GM13976 (cell line): ENCODE results near the gene PHACTR1.

Experiments
- DNase-seq: peaks from one replicate; pipeline ENCODE4 v3.0.0; 2012; ENCODE audit warnings: low spot score
- in situ Hi-C: fragments of 300-500 bp; cut with MboI; formaldehyde crosslinking; loops from one replicate; pipeline ENCODE4 v1.12.0; 2022; ENCODE audit warnings: low sequenced_read_pairs, mixed read lengths, inconsistent platforms; ENCODE audit not compliant: unreplicated experiment
- TF ChIP-seq, protein P1 (sequence below): IDR thresholded peaks from 2 replicates; pipeline ENCODE4 v1.5.1; 2012; ENCODE audit warnings: borderline replicate concordance, mild to moderate bottlenecking; ENCODE audit not compliant: insufficient read depth; ENCODE audit errors: extremely low read depth, missing control alignments, control extremely low read depth

PHACTR1 gene

DNA sequence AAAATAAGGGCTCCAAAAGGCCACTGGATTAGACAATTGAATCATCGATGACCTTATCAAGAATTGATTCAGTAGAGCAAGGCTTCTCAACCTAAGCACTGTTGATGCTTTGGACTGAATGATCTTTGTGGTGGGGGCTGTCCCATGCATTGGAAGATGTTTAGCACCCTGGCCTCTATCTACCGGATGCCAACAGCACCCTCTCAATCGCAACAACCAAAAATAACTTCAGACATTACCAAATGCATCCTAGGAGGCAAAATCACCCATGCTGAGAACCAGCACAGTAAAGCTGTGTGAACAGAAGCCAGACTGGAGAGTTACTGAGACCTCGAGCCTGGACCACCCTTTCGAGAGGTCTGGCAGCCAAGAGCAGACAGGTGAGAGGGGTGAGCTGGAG is 544.3 kb downstream of the PHACTR1 start:
- no peak for DNase-seq
- TF ChIP-seq, protein P1, sequence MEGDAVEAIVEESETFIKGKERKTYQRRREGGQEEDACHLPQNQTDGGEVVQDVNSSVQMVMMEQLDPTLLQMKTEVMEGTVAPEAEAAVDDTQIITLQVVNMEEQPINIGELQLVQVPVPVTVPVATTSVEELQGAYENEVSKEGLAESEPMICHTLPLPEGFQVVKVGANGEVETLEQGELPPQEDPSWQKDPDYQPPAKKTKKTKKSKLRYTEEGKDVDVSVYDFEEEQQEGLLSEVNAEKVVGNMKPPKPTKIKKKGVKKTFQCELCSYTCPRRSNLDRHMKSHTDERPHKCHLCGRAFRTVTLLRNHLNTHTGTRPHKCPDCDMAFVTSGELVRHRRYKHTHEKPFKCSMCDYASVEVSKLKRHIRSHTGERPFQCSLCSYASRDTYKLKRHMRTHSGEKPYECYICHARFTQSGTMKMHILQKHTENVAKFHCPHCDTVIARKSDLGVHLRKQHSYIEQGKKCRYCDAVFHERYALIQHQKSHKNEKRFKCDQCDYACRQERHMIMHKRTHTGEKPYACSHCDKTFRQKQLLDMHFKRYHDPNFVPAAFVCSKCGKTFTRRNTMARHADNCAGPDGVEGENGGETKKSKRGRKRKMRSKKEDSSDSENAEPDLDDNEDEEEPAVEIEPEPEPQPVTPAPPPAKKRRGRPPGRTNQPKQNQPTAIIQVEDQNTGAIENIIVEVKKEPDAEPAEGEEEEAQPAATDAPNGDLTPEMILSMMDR: no peak
- in situ Hi-C loops: no loop called here

GRCh38 chr6:13261464-13261994 is 545.0 kb downstream of the PHACTR1 start:
- TF ChIP-seq, protein P1: no peak
- DNase-seq: no peak
- in situ Hi-C loops: no loop called here

DNA sequence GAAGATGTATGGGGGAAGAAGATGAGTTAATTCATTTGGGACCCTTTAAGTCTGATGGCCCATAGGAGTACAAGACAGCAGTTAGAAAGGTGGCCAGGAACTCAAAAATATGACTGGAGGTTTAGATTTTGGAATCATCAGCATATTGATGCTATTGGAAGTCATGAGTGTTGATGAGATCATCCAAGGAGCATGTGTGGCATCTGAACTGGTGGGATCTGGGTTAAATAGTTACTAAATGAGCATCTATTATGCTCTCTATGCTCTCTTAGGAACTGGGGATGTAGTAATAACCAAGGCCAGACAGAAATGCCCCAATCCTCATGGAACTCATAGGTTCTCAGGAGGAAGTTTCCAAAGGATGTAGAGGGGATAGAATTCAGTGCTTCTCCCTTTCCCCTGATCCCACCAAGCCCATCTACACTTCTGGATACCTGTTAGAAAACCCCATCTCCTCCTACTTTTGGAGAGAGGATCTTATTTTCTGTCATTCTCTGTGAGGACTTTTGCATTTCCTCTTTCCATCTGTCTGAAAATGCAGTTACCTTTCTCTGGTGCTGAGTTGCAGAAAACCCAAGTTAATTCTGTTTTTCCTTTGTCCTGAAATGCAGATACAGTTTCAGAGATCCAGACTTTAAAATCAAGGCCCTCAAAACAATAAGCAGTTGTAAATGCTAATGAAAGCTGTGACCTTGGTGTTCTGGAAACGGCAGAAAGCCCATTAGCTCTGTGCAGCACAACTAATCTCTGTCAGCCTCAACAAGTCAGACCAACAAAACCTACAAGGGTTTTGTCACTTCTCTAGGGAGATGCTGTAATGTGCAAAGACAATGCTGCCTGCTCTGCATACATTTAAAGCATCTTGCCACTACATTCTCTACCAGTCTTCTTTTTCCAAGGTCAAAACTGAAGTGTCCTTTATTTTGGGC is 546.0 kb downstream of the PHACTR1 start:
- no peak for DNase-seq
- in situ Hi-C loops: no loop called here
- TF ChIP-seq, protein P1: no peak

- no peak for DNase-seq
- TF ChIP-seq, protein P1: no peak
- in situ Hi-C loops: no loop called here
Measured at GRCh38 chr6:13263669-13264068, 547.1 kb downstream of the PHACTR1 start.

DNA sequence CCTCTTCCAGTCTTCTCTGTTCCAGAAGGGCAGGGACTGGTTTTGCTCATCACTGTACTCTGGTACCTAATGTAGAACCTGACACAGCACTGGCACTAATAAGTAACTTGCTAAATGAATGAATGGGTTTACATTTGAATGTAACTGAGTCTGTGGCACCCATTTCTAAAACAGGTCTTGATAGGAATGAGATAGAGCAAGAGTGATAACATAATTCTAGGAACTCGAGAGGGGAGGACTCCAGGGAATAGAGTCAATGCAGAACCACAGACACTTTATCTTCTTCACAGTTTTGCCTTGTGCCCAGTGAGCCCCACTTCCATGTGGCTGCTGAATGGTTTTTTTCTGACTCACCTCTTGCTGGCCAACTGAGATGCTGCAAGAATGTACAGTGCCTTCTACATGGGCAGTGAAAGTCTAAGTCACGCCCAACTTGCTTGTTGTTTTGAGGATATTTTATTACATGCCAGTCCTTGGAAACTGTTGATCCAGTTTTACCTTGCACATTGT is 550.6 kb downstream of the PHACTR1 start:
- in situ Hi-C loops: no loop called here
- no peak for DNase-seq
- TF ChIP-seq, protein P1: no peak

- DNase-seq: no peak
- in situ Hi-C loops: no loop called here
Measured at GRCh38 chr6:13268913-13269518, 552.4 kb downstream of the PHACTR1 start.

More at GRCh38 chr6:13268913-13269518, 552.4 kb downstream of the PHACTR1 start:
- TF ChIP-seq, protein P1: no peak
